Endothelial cell of umbilical vein (primary cell): Measurements from ENCODE around the gene TBATA. TPM values are rescaled to one million over a fixed set of nuclear protein-coding genes. Genes with fewer than 3 reads are reported as not detected.

Experiments used
- BruUV-seq: library from RNA; stranded (reverse); fragments of 400-500 nt; replicated peaks from 2 replicates; lab custom pipeline; 2021; lab: Mats Ljungman, UMichigan
- CTCF ChIA-PET: fragments of 300-600, 350-600 bp; sonication (Branson Sonifier 250); formaldehyde crosslinking; loops from one replicate; lab custom pipeline; 2021; ENCODE audit warnings: antibody characterized with exemption, inconsistent platforms; lab: Charles Lee
- POLR2A ChIA-PET: fragments of 300-600, 350-600 bp; sonication (Branson Sonifier 250); formaldehyde crosslinking; loops from one replicate; lab custom pipeline; 2021; ENCODE audit warnings: antibody characterized with exemption, inconsistent platforms; lab: Charles Lee
- DNase-seq: peaks from one replicate; pipeline ENCODE4 v3.0.0-alpha.2; 2011; ENCODE audit warnings: low read depth, low spot score
- FAIRE-seq: peaks from 2 replicates; lab custom pipeline; 2011; peaks lifted over from hg19 to GRCh38; lab: Jason Lieb, UNC
- H2AFZ ChIP-seq: 2 replicates; pipeline ENCODE4 v1.6.0; 2012; ENCODE audit warnings: low read depth, low read length, control low read depth, inconsistent platforms
- H3K27ac ChIP-seq: 2 replicates; pipeline ENCODE4 v1.5.1; 2011; ENCODE audit warnings: low read depth, mild to moderate bottlenecking, control low read depth, low read length, moderate library complexity; ENCODE audit not compliant: insufficient read depth
- H3K27me3 ChIP-seq, 2 experiments: 2 replicates each; pipeline versions ENCODE4 v1.6.0 to v1.6.1; 2011; ENCODE audit warnings: low read length in 2 of 2, mixed read lengths in 1 of 2; ENCODE audit not compliant: control insufficient read depth in 2 of 2, insufficient read depth in 2 of 2
- H3K36me3 ChIP-seq, 2 experiments: 2 replicates in 1 of 2; 3 replicates in 1 of 2; pipeline ENCODE4 v1.5.1; 2011; ENCODE audit warnings: low read length in 2 of 2, mild to moderate bottlenecking in 1 of 2, moderate library complexity in 1 of 2; ENCODE audit not compliant: control insufficient read depth in 2 of 2, insufficient read depth in 2 of 2; ENCODE audit errors: extremely low read depth in 1 of 2
- H3K4me1 ChIP-seq: 3 replicates; pipeline ENCODE4 v1.5.1; 2011; ENCODE audit warnings: mild to moderate bottlenecking, low read length; ENCODE audit not compliant: control insufficient read depth, insufficient read depth; ENCODE audit errors: extremely low read depth
- H3K4me2 ChIP-seq: 2 replicates; pipeline ENCODE4 v1.6.1; 2011; ENCODE audit warnings: low read length, control low read depth, mixed read lengths; ENCODE audit not compliant: insufficient read depth
- H3K4me3 ChIP-seq, 3 experiments: fragments of 200-600 bp in 1 of 3; sonication (generic), shearing (Covaris generic) in 1 of 3; replicated peaks in 1 of 3; 2 replicates each; pipeline ENCODE4 v1.5.1; 2011 to 2016; ENCODE audit warnings: control low read depth in 3 of 3, low read length in 3 of 3, mild to moderate bottlenecking in 2 of 3, inconsistent platforms in 1 of 3, low read depth in 1 of 3, moderate library complexity in 1 of 3; ENCODE audit not compliant: insufficient read depth in 1 of 3
- H3K79me2 ChIP-seq: 2 replicates; pipeline ENCODE4 v1.6.0; 2012; ENCODE audit warnings: low read length, inconsistent platforms; ENCODE audit not compliant: control insufficient read depth, insufficient read depth
- H3K9ac ChIP-seq: replicated peaks from 2 replicates; pipeline ENCODE3; 2011; ENCODE audit warnings: low read length, control low read depth; ENCODE audit not compliant: insufficient read depth; ENCODE audit errors: extremely low read depth
- H3K9me1 ChIP-seq: replicated peaks from 3 replicates; pipeline ENCODE4 v1.6.0; 2011; ENCODE audit warnings: mild to moderate bottlenecking, low read length; ENCODE audit not compliant: control insufficient read depth, insufficient read depth; ENCODE audit errors: extremely low read depth
- H3K9me3 ChIP-seq: replicated peaks from 2 replicates; pipeline ENCODE4 v1.5.1; 2012; ENCODE audit warnings: low read length, inconsistent platforms; ENCODE audit not compliant: control insufficient read depth, insufficient read depth
- H4K20me1 ChIP-seq: replicated peaks from 2 replicates; pipeline ENCODE3; 2011; ENCODE audit warnings: mild to moderate bottlenecking, low read length; ENCODE audit not compliant: control insufficient read depth, insufficient read depth; ENCODE audit errors: extremely low read depth
- EZH2 ChIP-seq: IDR thresholded peaks from 2 replicates; pipeline ENCODE4 v1.6.1; 2012; ENCODE audit warnings: borderline replicate concordance, low read depth, mild to moderate bottlenecking, moderate library complexity, low read length, inconsistent platforms; ENCODE audit not compliant: severe bottlenecking
- FOS ChIP-seq: IDR thresholded peaks from 2 replicates; pipeline ENCODE4 v1.6.1; 2011; ENCODE audit warnings: mild to moderate bottlenecking, low read length, moderate library complexity, borderline replicate concordance; ENCODE audit not compliant: insufficient read depth
- GATA2 ChIP-seq: IDR thresholded peaks from 2 replicates; pipeline ENCODE4 v1.7.0; 2011; ENCODE audit warnings: low read depth, mild to moderate bottlenecking, moderate library complexity, mixed read lengths, low read length; ENCODE audit not compliant: insufficient read length, insufficient read depth
- JUN ChIP-seq: IDR thresholded peaks from 2 replicates; pipeline ENCODE4 v1.6.1; 2011; ENCODE audit warnings: borderline replicate concordance, low read depth; ENCODE audit not compliant: insufficient read length, insufficient read depth
- MYC ChIP-seq: IDR thresholded peaks from one replicate; pipeline ENCODE4 v1.6.1; 2011; ENCODE audit warnings: mild to moderate bottlenecking, low read depth, low read length
- POLR2A ChIP-seq: IDR thresholded peaks from 2 replicates; pipeline ENCODE4 v1.6.1; 2012; ENCODE audit warnings: low read depth, mild to moderate bottlenecking, control low read depth, low read length
- POLR2AphosphoS5 ChIP-seq: IDR thresholded peaks from 2 replicates; pipeline ENCODE4 v1.6.1; 2012; ENCODE audit warnings: low read depth, mild to moderate bottlenecking, control low read depth, low read length, moderate library complexity; ENCODE audit not compliant: insufficient read depth
- dilution Hi-C: fragments of 300-500 bp; cut with MboI; formaldehyde crosslinking; loops from one replicate; pipeline ENCODE4 v1.15.0; 2019; ENCODE audit warnings: low sequenced_read_pairs; ENCODE audit not compliant: extremely low pct_ligation_motif_present
- intact Hi-C: fragments of 100-400 bp; cut with micrococcal nuclease; formaldehyde crosslinking; loops from one replicate; pipeline ENCODE4 v1.10.0; 2022
- polyA plus RNA-seq, 4 experiments: library from polyadenylated mRNA; depleted of rRNA in 3 of 4; stranded (reverse) in 3 of 4; unstranded in 1 of 4; fragments of >200 nt; gene quantifications; 2 replicates each; pipeline versions ENCODE4 v1.2.1 to v1.2.3, GENCODE V29; 2011 to 2012; ENCODE audit warnings: missing spikeins in 1 of 4
- total RNA-seq: library from RNA; stranded (reverse); gene quantifications from 2 replicates; pipeline ENCODE4 v1.2.3, GENCODE V29; 2021
- TF ChIP-seq, protein P1 (sequence below): IDR thresholded peaks from 2 replicates; pipeline ENCODE4 v1.6.1; 2011; ENCODE audit not compliant: insufficient read depth, insufficient read length
- TF ChIP-seq, protein P2 (sequence below), 2 donors: IDR thresholded peaks; 1 replicate in 1 of 2; 2 replicates in 1 of 2; pipeline ENCODE4 v1.5.1; 2011; ENCODE audit warnings: low read length in 2 of 2, mild to moderate bottlenecking in 2 of 2, moderate library complexity in 2 of 2, control low read depth in 1 of 2, inconsistent platforms in 1 of 2, low read depth in 1 of 2; ENCODE audit not compliant: insufficient read depth in 1 of 2; ENCODE audit errors: extremely low read depth in 1 of 2

Gene TBATA
- total and polyA plus RNA-seq, 2 donors (not counting 3 experiments of a cell fraction or from before 2014, with no cell fraction given), result not detected

DNA sequence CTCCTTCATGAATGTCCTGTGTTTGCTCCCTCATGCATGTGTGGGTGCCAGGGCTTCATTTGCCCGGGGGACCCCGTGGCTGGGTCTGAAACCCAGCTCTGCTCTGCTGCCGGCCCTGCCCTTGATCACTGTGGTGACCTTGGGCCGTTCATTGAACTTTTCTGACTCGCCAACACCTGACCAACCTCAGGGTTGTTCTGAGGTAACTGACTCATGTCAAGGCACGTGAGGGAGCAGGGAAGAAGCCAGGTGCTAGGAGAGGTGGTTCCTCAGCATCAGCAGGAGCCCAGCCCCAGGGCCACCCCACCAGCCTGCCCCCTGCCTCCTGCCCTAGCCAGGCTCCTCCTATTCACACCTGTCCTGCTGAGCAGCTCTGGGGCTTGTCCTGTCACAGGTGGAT is 47.9 kb downstream of the TBATA start:
- H3K4me2 ChIP-seq, result no peak overlapping the region
- no peak overlapping the region for H3K9ac ChIP-seq
- no peaks in the 10 kb centered on the region for H4K20me1 ChIP-seq
- H3K27me3 ChIP-seq, result no peaks in the 10 kb centered on the region
- no peak overlapping the region for H3K4me3 ChIP-seq
- H3K36me3 ChIP-seq, result no peaks in the 10 kb centered on the region
- H3K9me3 ChIP-seq, result no peaks in the 10 kb centered on the region
- DNase-seq (no peak), FAIRE-seq (no peak)
- no peaks in the 10 kb centered on the region for H3K79me2 ChIP-seq
- ChIA-PET POLR2A (no interaction called here), CTCF (no interaction called here)
- no peak for TF ChIP-seq JUN
- intact Hi-C loops, result no loop called here
- dilution Hi-C loops, result no loop called here
- no peaks in the 10 kb centered on the region for H3K4me1 ChIP-seq
- H3K27ac ChIP-seq, result no peak overlapping the region
- BruUV-seq, result no TSS peak
- H2AFZ ChIP-seq, result no peak overlapping the region
- H3K9me1 ChIP-seq, result no peaks in the 10 kb centered on the region

DNA sequence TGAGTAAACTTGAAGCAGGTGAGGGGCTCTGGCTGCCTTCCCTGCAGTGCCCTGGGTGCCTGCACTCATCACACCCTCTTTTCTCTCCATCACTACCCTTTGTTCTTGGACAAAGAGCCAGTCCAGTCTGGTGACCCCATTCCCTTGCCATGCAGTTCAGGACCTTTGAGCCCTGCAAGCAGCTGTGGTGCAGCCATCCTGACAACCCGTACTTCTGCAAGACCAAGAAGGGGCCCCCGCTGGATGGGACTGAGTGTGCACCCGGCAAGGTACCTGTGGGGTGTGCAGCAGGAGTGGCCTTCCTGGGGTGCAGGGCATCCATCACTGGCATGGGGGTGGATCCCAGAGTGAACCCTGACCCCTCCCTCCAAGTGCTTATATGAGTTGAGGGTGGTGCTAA is 48.7 kb downstream of the TBATA start:
- Histone ChIP-seq H3K4me2 (no peak overlapping the region), H3K9me3 (no peaks in the 10 kb centered on the region), H3K4me3 (no peak overlapping the region), H3K27ac (no peak overlapping the region), H3K9me1 (no peaks in the 10 kb centered on the region), H3K27me3 (no peaks in the 10 kb centered on the region), H2AFZ (no peak overlapping the region), H3K36me3 (no peaks in the 10 kb centered on the region), H3K9ac (no peak overlapping the region), H3K4me1 (no peaks in the 10 kb centered on the region), H3K79me2 (no peaks in the 10 kb centered on the region), H4K20me1 (no peaks in the 10 kb centered on the region)
- CTCF ChIA-PET, result no interaction called here
- TF ChIP-seq, protein P1, sequence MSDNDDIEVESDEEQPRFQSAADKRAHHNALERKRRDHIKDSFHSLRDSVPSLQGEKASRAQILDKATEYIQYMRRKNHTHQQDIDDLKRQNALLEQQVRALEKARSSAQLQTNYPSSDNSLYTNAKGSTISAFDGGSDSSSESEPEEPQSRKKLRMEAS, result no peak
- TF ChIP-seq POLR2AphosphoS5 (no peak), FOS (no peak), EZH2 (no peak), MYC (no peak), GATA2 (no peak), JUN (no peak), POLR2A (no peak)
- TF ChIP-seq, protein P2, sequence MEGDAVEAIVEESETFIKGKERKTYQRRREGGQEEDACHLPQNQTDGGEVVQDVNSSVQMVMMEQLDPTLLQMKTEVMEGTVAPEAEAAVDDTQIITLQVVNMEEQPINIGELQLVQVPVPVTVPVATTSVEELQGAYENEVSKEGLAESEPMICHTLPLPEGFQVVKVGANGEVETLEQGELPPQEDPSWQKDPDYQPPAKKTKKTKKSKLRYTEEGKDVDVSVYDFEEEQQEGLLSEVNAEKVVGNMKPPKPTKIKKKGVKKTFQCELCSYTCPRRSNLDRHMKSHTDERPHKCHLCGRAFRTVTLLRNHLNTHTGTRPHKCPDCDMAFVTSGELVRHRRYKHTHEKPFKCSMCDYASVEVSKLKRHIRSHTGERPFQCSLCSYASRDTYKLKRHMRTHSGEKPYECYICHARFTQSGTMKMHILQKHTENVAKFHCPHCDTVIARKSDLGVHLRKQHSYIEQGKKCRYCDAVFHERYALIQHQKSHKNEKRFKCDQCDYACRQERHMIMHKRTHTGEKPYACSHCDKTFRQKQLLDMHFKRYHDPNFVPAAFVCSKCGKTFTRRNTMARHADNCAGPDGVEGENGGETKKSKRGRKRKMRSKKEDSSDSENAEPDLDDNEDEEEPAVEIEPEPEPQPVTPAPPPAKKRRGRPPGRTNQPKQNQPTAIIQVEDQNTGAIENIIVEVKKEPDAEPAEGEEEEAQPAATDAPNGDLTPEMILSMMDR (IDR thresholded peaks at IDR 0.05; ENCODE audit: extremely low read depth in 1 of 2, insufficient read depth in 1 of 2, low read depth in 1 of 2, low read length in 2 of 2), result no peak
- intact Hi-C loops (no loop called here), dilution Hi-C loops (no loop called here)
- POLR2A ChIA-PET, result no interaction called here
- DNase-seq (no peak), FAIRE-seq (no peak)
- BruUV-seq, result no TSS peak
